NCI-H748 treated with DMSO at 0.1 percent for 48 hours (cell line): ENCODE data around the gene CROCC.
"Not testable (repeated sequence)": the region's sequence is repeated elsewhere in the genome, so short reads cannot be mapped to it uniquely, and the experiment has no call there.

Source experiments
- DNase-seq: peaks from one replicate; lab custom pipeline; 2025; lab: John Stamatoyannopoulos, UW

CROCC gene

GRCh38 chr1:16897653-16898052 is 24.1 kb upstream of the CROCC start:
- not testable (repeated sequence) for DNase-seq

GRCh38 chr1:16898298-16898697 is 23.4 kb upstream of the CROCC start:
- DNase-seq: not testable (repeated sequence)

GRCh38 chr1:16899020-16899419 is 22.7 kb upstream of the CROCC start:
- not testable (repeated sequence) for DNase-seq

GRCh38 chr1:16900751-16901150 is 21.0 kb upstream of the CROCC start:
- DNase-seq: no peak

GRCh38 chr1:16901371-16901770 is 20.4 kb upstream of the CROCC start:
- DNase-seq: not testable (repeated sequence)

- no peak for DNase-seq
Measured at GRCh38 chr1:16903054-16903453, 18.7 kb upstream of the CROCC start.

GRCh38 chr1:16903458-16903796 is 18.3 kb upstream of the CROCC start:
- DNase-seq: no peak

GRCh38 chr1:16904560-16905109 is 17.1 kb upstream of the CROCC start:
- DNase-seq: peak; percentile 97

- DNase-seq: peak; percentile 92
Measured at GRCh38 chr1:16905110-16905867, 16.4 kb upstream of the CROCC start.

GRCh38 chr1:16905868-16906702 is 15.6 kb upstream of the CROCC start:
- DNase-seq: no peak

GRCh38 chr1:16906873-16907272 is 14.9 kb upstream of the CROCC start:
- DNase-seq: no peak

- no peak for DNase-seq
Measured at GRCh38 chr1:16907870-16908758, 13.6 kb upstream of the CROCC start.

- DNase-seq: not testable (repeated sequence)
Measured at GRCh38 chr1:16911851-16912721, 9.6 kb upstream of the CROCC start.

- not testable (repeated sequence) for DNase-seq
Measured at GRCh38 chr1:16912742-16913141, 9.0 kb upstream of the CROCC start.

GRCh38 chr1:16913181-16913832 is 8.4 kb upstream of the CROCC start:
- DNase-seq: no peak

- DNase-seq: peak; percentile 90
Measured at GRCh38 chr1:16913833-16914662, 7.7 kb upstream of the CROCC start.

- not testable (repeated sequence) for DNase-seq
Measured at GRCh38 chr1:16914928-16915626, 6.7 kb upstream of the CROCC start.

- DNase-seq: no peak
Measured at GRCh38 chr1:16915627-16915973, 6.1 kb upstream of the CROCC start.
